Gastrocnemius medialis (tissue), 4 donors: Measurements from ENCODE around the gene MYO3B. TPM values are rescaled to one million over a fixed set of nuclear protein-coding genes. Genes with fewer than 3 reads are reported as not detected.

Experiments
- ATAC-seq, 2 donors: fragments of 150-250 bp; one replicate each; pipeline ENCODE4 v1.9.1; 2016
- DNase-seq, 2 donors: peaks; one replicate each; pipeline ENCODE4 v3.0.0-alpha.2; 2019
- H3K27ac ChIP-seq, 4 donors: fragments of 200-600 bp; sonication (generic); 1 replicate in 1 of 4; 2 replicates in 3 of 4; pipeline ENCODE4 v1.5.1; 2016 to 2018; ENCODE audit warnings: mild to moderate bottlenecking in 2 of 4, moderate library complexity in 1 of 4
- H3K27me3 ChIP-seq, 3 donors: fragments of 200-600 bp; sonication (generic) in 2 of 3; 1 replicate in 1 of 3; 2 replicates in 2 of 3; pipeline versions ENCODE4 v1.5.1 to v1.6.0; 2016 to 2019; ENCODE audit warnings: mild to moderate bottlenecking in 1 of 3, moderate library complexity in 1 of 3
- H3K36me3 ChIP-seq, 2 donors: fragments of 200-600 bp; sonication (generic) in 1 of 2; one replicate each; pipeline ENCODE4 v1.5.1; 2017 to 2018
- H3K4me1 ChIP-seq, 2 donors: fragments of 200-600 bp; sonication (generic) in 1 of 2; one replicate each; pipeline ENCODE4 v1.5.1; 2016 to 2017; ENCODE audit warnings: mild to moderate bottlenecking in 2 of 2
- H3K4me3 ChIP-seq, 4 donors: fragments of 200-600 bp; sonication (generic) in 3 of 4; 1 replicate in 1 of 4; 2 replicates in 3 of 4; pipeline ENCODE4 v1.5.1; 2016 to 2019; ENCODE audit warnings: mild to moderate bottlenecking in 2 of 4
- H3K9me3 ChIP-seq, 3 donors: fragments of 200-600 bp; sonication (generic) in 2 of 3; 1 replicate in 1 of 3; 2 replicates in 2 of 3; pipeline ENCODE4 v1.5.1; 2016 to 2019
- POLR2A ChIP-seq, 2 donors: fragments of 450-650 bp; IDR thresholded peaks; one replicate each; pipeline ENCODE4 v1.6.1; 2017; ENCODE audit warnings: antibody characterized with exemption in 2 of 2, mild to moderate bottlenecking in 2 of 2, moderate library complexity in 2 of 2
- in situ Hi-C, 4 donors: fragments of 200-750 bp; cut with MboI; loops; one replicate each; pipeline versions ENCODE4 v1.15.0 to v1.8.0; 2017; ENCODE audit warnings: low sequenced_read_pairs in 4 of 4
- intact Hi-C: fragments of 100-400 bp; cut with DNase I; formaldehyde crosslinking; loops from one replicate; pipeline ENCODE4 v1.15.1; 2023; ENCODE audit warnings: low total_unique reads
- total RNA-seq, 4 donors: library from RNA; depleted of rRNA; stranded (reverse); fragments of >200 nt; gene quantifications; one replicate each; pipeline versions ENCODE4 v1.1.0 to v1.2.3, GENCODE V29; 2016
- TF ChIP-seq, protein P1 (sequence below), 5 experiments: fragments of 450-650 bp in 3 of 5; fragments of 200-600 bp in 2 of 5; sonication (generic) in 2 of 5; IDR thresholded peaks in 4 of 5; conservative IDR thresholded peaks in 1 of 5; 1 replicate in 4 of 5; 2 replicates in 1 of 5; pipeline ENCODE4 v1.5.1; 2016 to 2019; ENCODE audit warnings: antibody characterized with exemption in 5 of 5, mild to moderate bottlenecking in 3 of 5, moderate library complexity in 3 of 5

The MYO3B gene
- total RNA-seq, 4 donors from 2014 or later = 0.07 to 0.27 TPM; not detected in 2

GRCh38 chr2:170456914-170457313 lies 279.0 kb downstream of the MYO3B start:
- intact Hi-C loops = no loop called here
- no peaks in the 10 kb centered on the region for H3K36me3 ChIP-seq
- ATAC-seq (no peak), DNase-seq (no peak)
- no peaks in the 10 kb centered on the region for H3K4me1 ChIP-seq
- in situ Hi-C loops = no loop called here
- H3K27ac ChIP-seq = no peak overlapping the region
- H3K9me3 ChIP-seq = no peaks in the 10 kb centered on the region
- TF ChIP-seq POLR2A (IDR thresholded peaks at IDR 0.05) = no peak
- TF ChIP-seq, protein P1, sequence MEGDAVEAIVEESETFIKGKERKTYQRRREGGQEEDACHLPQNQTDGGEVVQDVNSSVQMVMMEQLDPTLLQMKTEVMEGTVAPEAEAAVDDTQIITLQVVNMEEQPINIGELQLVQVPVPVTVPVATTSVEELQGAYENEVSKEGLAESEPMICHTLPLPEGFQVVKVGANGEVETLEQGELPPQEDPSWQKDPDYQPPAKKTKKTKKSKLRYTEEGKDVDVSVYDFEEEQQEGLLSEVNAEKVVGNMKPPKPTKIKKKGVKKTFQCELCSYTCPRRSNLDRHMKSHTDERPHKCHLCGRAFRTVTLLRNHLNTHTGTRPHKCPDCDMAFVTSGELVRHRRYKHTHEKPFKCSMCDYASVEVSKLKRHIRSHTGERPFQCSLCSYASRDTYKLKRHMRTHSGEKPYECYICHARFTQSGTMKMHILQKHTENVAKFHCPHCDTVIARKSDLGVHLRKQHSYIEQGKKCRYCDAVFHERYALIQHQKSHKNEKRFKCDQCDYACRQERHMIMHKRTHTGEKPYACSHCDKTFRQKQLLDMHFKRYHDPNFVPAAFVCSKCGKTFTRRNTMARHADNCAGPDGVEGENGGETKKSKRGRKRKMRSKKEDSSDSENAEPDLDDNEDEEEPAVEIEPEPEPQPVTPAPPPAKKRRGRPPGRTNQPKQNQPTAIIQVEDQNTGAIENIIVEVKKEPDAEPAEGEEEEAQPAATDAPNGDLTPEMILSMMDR (IDR thresholded peaks at IDR 0.05 in 4 of 5, conservative IDR thresholded peaks at IDR 0.05 in 1 of 5) = no peak
- H3K4me3 ChIP-seq = no peak overlapping the region
- H3K27me3 ChIP-seq = no peaks in the 10 kb centered on the region

DNA sequence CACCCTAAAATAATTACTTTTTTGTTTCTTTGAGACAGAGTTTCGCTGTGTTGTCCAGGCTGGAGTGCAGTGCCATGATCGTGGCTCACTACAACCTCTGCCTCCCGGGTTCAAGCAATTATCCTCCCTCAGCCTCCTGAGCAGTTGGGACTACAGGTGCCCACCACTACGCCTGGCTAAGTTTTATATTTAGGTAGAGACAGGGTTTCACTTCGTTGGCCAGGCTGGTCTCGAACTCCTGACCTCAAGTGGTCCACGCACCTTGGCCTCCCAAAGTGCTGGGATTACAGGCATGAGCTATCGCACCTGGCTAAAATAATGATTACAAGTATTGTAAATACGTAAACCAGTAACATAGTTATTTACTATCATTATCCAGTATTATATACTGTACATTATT lies 279.8 kb downstream of the MYO3B start:
- Histone ChIP-seq H3K4me3 (no peak overlapping the region), H3K36me3 (no peaks in the 10 kb centered on the region), H3K27ac (no peak overlapping the region), H3K9me3 (no peaks in the 10 kb centered on the region), H3K27me3 (no peaks in the 10 kb centered on the region), H3K4me1 (peaks cover 0 to 4% of the 10 kb centered on the region in 2 donors)
- intact Hi-C loops = no loop called here
- DNase-seq (no peak), ATAC-seq (no peak)
- in situ Hi-C loops = no loop called here
- TF ChIP-seq POLR2A (IDR thresholded peaks at IDR 0.05) = no peak
- TF ChIP-seq, protein P1 (IDR thresholded peaks at IDR 0.05 in 4 of 5, conservative IDR thresholded peaks at IDR 0.05 in 1 of 5) = no peak

GRCh38 chr2:170461889-170462288 lies 283.9 kb downstream of the MYO3B start:
- no peak overlapping the region for H3K4me3 ChIP-seq
- intact Hi-C loops = no loop called here
- H3K27ac ChIP-seq = no peak overlapping the region
- DNase-seq (no peak), ATAC-seq (no peak)
- no peaks in the 10 kb centered on the region for H3K36me3 ChIP-seq
- in situ Hi-C loops = no loop called here
- peaks cover 0 to 5% of the 10 kb centered on the region in 2 donors for H3K4me1 ChIP-seq
- no peaks in the 10 kb centered on the region for H3K9me3 ChIP-seq
- no peaks in the 10 kb centered on the region for H3K27me3 ChIP-seq
- no peak for TF ChIP-seq POLR2A (IDR thresholded peaks at IDR 0.05)
- TF ChIP-seq, protein P1 (IDR thresholded peaks at IDR 0.05 in 4 of 5, conservative IDR thresholded peaks at IDR 0.05 in 1 of 5) = no peak

GRCh38 chr2:170462433-170463205 lies 284.7 kb downstream of the MYO3B start:
- H3K27ac ChIP-seq = no peak overlapping the region
- no peak overlapping the region for H3K4me3 ChIP-seq
- no peak for ATAC-seq
- H3K4me1 ChIP-seq = peaks cover 0 to 5% of the 10 kb centered on the region in 2 donors
- intact Hi-C loops = no loop called here
- H3K36me3 ChIP-seq = no peaks in the 10 kb centered on the region
- TF ChIP-seq, protein P1 (IDR thresholded peaks at IDR 0.05 in 4 of 5, conservative IDR thresholded peaks at IDR 0.05 in 1 of 5) = no peak
- TF ChIP-seq POLR2A (IDR thresholded peaks at IDR 0.05) = no peak
- H3K9me3 ChIP-seq = no peaks in the 10 kb centered on the region
- DNase-seq = no peak
- H3K27me3 ChIP-seq = no peaks in the 10 kb centered on the region
- in situ Hi-C loops = no loop called here

GRCh38 chr2:170463206-170463537 lies 285.2 kb downstream of the MYO3B start:
- Histone ChIP-seq H3K36me3 (no peaks in the 10 kb centered on the region), H3K9me3 (no peaks in the 10 kb centered on the region), H3K4me1 (peaks cover 0 to 5% of the 10 kb centered on the region in 2 donors), H3K27ac (no peak overlapping the region), H3K4me3 (no peak overlapping the region), H3K27me3 (no peaks in the 10 kb centered on the region)
- no peak for ATAC-seq
- no peak for TF ChIP-seq POLR2A (IDR thresholded peaks at IDR 0.05)
- TF ChIP-seq, protein P1 (IDR thresholded peaks at IDR 0.05 in 4 of 5, conservative IDR thresholded peaks at IDR 0.05 in 1 of 5) = no peak
- in situ Hi-C loops = no loop called here
- intact Hi-C loops = no loop called here
- DNase-seq = no peak
